Upper lobe of left lung (tissue), 6 donors: ENCODE results near the gene ALG13. TPM values are rescaled to one million over a fixed set of nuclear protein-coding genes. Genes with fewer than 3 reads are reported as not detected.

Experiments
- ATAC-seq, 2 donors: fragments of 200-7000 bp; cut with Tn5 transposase; one replicate each; pipeline ENCODE4 v1.9.1; 2022; ENCODE audit warnings: mild to moderate bottlenecking in 2 of 2, moderate library complexity in 2 of 2; ENCODE audit not compliant: low FRiP score in 2 of 2
- DNase-seq, 2 donors: peaks; one replicate each; pipeline ENCODE4 v3.0.0-alpha.2; 2019 to 2020
- H3K27ac ChIP-seq, 4 donors: fragments of 200-600 bp; sonication (generic); one replicate each; pipeline ENCODE4 v1.5.1; 2016 to 2019
- H3K27me3 ChIP-seq, 4 donors: fragments of 200-600 bp; sonication (generic); one replicate each; pipeline ENCODE4 v1.5.1; 2017 to 2019
- H3K36me3 ChIP-seq, 4 donors: fragments of 200-600 bp; sonication (generic); one replicate each; pipeline ENCODE4 v1.5.1; 2016 to 2019
- H3K4me1 ChIP-seq, 4 donors: fragments of 200-600 bp; sonication (generic); one replicate each; pipeline ENCODE4 v1.5.1; 2018 to 2019
- H3K4me3 ChIP-seq, 4 donors: fragments of 200-600 bp; sonication (generic); one replicate each; pipeline ENCODE4 v1.5.1; 2017 to 2019; ENCODE audit warnings: mild to moderate bottlenecking in 2 of 4, moderate library complexity in 1 of 4
- H3K9me3 ChIP-seq, 4 donors: fragments of 200-600 bp; sonication (generic); one replicate each; pipeline ENCODE4 v1.5.1; 2018 to 2019
- CTCF ChIP-seq, 6 experiments: fragments of 450-650 bp in 4 of 6; fragments of 200-600 bp in 2 of 6; sonication (generic) in 2 of 6; IDR thresholded peaks; one replicate each; pipeline ENCODE4 v1.5.1; 2016 to 2019; ENCODE audit warnings: antibody characterized with exemption in 6 of 6
- EP300 ChIP-seq, 4 donors: sonication (generic); formaldehyde crosslinking; IDR thresholded peaks; one replicate each; pipeline ENCODE4 v1.5.1; 2017; ENCODE audit warnings: antibody characterized with exemption in 4 of 4, control low read depth in 2 of 4
- POLR2A ChIP-seq, 4 donors: fragments of 450-650 bp; IDR thresholded peaks; one replicate each; pipeline ENCODE4 v1.5.1; 2016 to 2017; ENCODE audit warnings: antibody characterized with exemption in 4 of 4, mild to moderate bottlenecking in 2 of 4
- POLR2AphosphoS5 ChIP-seq, 2 donors: sonication (generic); formaldehyde crosslinking; IDR thresholded peaks; one replicate each; pipeline ENCODE4 v1.5.1; 2017; ENCODE audit warnings: antibody characterized with exemption in 2 of 2
- WGBS, 2 donors: methylation state at CpG; one replicate each; pipeline ENCODE4 v1.1.5; 2017 to 2018; 5-methylcytosine and 5-hydroxymethylcytosine counted together
- total RNA-seq, 6 donors: library from RNA; depleted of rRNA in 4 of 6; stranded (reverse); fragments of >200 nt in 4 of 6; gene quantifications; one replicate each; pipeline versions ENCODE4 v1.1.0 to v1.2.1, GENCODE V29; 2016 to 2021
- donor health status: DM: no; HTN: no; CAD: no; lungs with moderate emphysema.
- donor health status: DM: no; HTN: yes; CAD: no; lungs with severe emphysema.

ALG13 gene
- total RNA-seq, 6 donors from 2014 or later, result 33.6 to 94.3 (median 55.0) TPM

DNA sequence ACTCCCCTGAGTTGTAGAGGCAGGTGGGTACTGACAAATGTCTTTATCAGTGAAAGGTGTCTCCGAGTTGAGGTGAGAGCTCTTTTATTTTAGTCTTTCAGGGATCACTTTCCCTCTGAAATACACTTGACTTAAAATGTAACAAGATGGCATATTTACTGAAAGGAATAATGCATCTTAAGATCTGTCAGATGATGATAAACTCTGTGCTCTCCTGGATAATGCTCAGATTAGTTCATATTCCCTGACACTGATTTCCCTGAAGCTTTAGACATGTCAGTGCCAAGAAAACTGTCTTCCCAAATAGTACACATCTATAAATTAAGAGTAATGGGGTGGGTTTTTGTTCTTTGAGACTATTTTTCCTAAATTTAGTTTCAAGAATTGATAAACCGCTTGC, 75.5 kb downstream of the ALG13 start:
- Histone ChIP-seq H3K4me1 (no peaks in the 10 kb centered on the region), H3K36me3 (peaks cover 0 to 9% (median 0%) of the 10 kb centered on the region in 4 donors), H3K4me3 (no peak overlapping the region), H3K27ac (no peak overlapping the region), H3K27me3 (no peaks in the 10 kb centered on the region), H3K9me3 (no peaks in the 10 kb centered on the region)
- no peak for DNase-seq
- ATAC-seq, result no peak
- no peak for TF ChIP-seq CTCF (IDR thresholded peaks at IDR 0.05)
- no peak for TF ChIP-seq EP300 (IDR thresholded peaks at IDR 0.05)
- no peak for TF ChIP-seq POLR2A (IDR thresholded peaks at IDR 0.05)
- no peak for TF ChIP-seq POLR2AphosphoS5 (IDR thresholded peaks at IDR 0.05)
- WGBS, 2 donors, result 83 to 94% methylated on average over 2 of the region's 2 CpGs

DNA sequence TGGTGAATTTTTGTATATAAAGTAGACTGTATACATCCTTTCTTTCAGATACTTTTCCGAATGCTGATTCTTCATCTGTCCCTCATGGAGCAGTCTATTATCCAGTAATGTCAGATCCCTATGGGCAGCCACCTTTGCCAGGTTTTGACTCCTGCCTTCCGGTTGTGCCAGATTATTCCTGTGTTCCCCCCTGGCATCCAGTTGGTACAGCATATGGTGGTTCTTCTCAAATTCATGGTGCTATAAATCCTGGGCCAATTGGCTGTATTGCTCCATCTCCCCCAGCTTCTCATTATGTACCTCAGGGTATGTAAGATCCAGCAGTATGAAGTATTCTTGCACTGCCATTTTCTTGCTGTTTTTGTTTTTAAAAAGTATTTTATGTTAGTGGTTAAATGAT, 78.7 kb downstream of the ALG13 start:
- Histone ChIP-seq H3K9me3 (no peaks in the 10 kb centered on the region), H3K4me3 (no peak overlapping the region), H3K36me3 (peaks cover 0 to 5% (median 1%) of the 10 kb centered on the region in 4 donors), H3K4me1 (no peaks in the 10 kb centered on the region), H3K27ac (no peak overlapping the region), H3K27me3 (no peaks in the 10 kb centered on the region)
- 91 to 100% methylated on average over 2 of the region's 2 CpGs for WGBS, 2 donors
- DNase-seq (no peak), ATAC-seq (no peak)
- TF ChIP-seq POLR2A (IDR thresholded peaks at IDR 0.05), result no peak
- no peak for TF ChIP-seq EP300 (IDR thresholded peaks at IDR 0.05)

- no peaks in the 10 kb centered on the region for H3K4me1 ChIP-seq
- H3K27ac ChIP-seq, result no peak overlapping the region
- H3K9me3 ChIP-seq, result no peaks in the 10 kb centered on the region
- DNase-seq, result no peak
- no peak overlapping the region for H3K4me3 ChIP-seq
- ATAC-seq, result no peak
- H3K36me3 ChIP-seq, result peaks cover 0 to 11% (median 2%) of the 10 kb centered on the region in 4 donors
- no peaks in the 10 kb centered on the region for H3K27me3 ChIP-seq
- 83 to 90% methylated on average over 3 of the region's 3 CpGs for WGBS, 2 donors
- TF ChIP-seq EP300 (IDR thresholded peaks at IDR 0.05) (no peak), CTCF (IDR thresholded peaks at IDR 0.05) (no peak)
These were observed 80.7 kb downstream of the ALG13 start for GRCh38 chrX:111761578-111762135.

- DNase-seq (no peak), ATAC-seq (no peak)
- no peak for TF ChIP-seq POLR2AphosphoS5 (IDR thresholded peaks at IDR 0.05)
- TF ChIP-seq CTCF (IDR thresholded peaks at IDR 0.05), result no peak
- no peak for TF ChIP-seq EP300 (IDR thresholded peaks at IDR 0.05)
- TF ChIP-seq POLR2A (IDR thresholded peaks at IDR 0.05), result no peak
- WGBS, 2 donors, result 85 to 86% methylated on average over 1 of the region's 1 CpG
- no peak overlapping the region for H3K27ac ChIP-seq
- no peaks in the 10 kb centered on the region for H3K9me3 ChIP-seq
- H3K36me3 ChIP-seq, result no peaks in the 10 kb centered on the region
- no peaks in the 10 kb centered on the region for H3K27me3 ChIP-seq
- no peaks in the 10 kb centered on the region for H3K4me1 ChIP-seq
- H3K4me3 ChIP-seq, result no peak overlapping the region
These were observed 97.6 kb downstream of the ALG13 start for GRCh38 chrX:111778591-111778990.

GRCh38 chrX:111779582-111779981, 98.6 kb downstream of the ALG13 start:
- ATAC-seq (no peak), DNase-seq (no peak)
- Histone ChIP-seq H3K27me3 (no peaks in the 10 kb centered on the region), H3K27ac (no peak overlapping the region), H3K4me1 (no peaks in the 10 kb centered on the region), H3K36me3 (no peaks in the 10 kb centered on the region), H3K9me3 (no peaks in the 10 kb centered on the region), H3K4me3 (no peak overlapping the region)
- TF ChIP-seq CTCF (IDR thresholded peaks at IDR 0.05) (no peak), POLR2A (IDR thresholded peaks at IDR 0.05) (no peak), EP300 (IDR thresholded peaks at IDR 0.05) (no peak), POLR2AphosphoS5 (IDR thresholded peaks at IDR 0.05) (no peak)
